SU-DHL-6 (cell line): ENCODE measurements around the gene TFB1M.

Experiments
- EZH2phosphoT487 ChIP-seq: fragments of 200-600 bp; sonication (generic), shearing (Covaris generic); conservative IDR thresholded peaks from 2 replicates; pipeline ENCODE4 v1.6.1; 2018; ENCODE audit warnings: mild to moderate bottlenecking, antibody characterized with exemption, low read length, moderate library complexity, mixed read lengths
- TF ChIP-seq, protein P1 (sequence below): fragments of 200-600 bp; sonication (generic); IDR thresholded peaks from one replicate; pipeline ENCODE4 v1.5.1; 2017; ENCODE audit warnings: antibody characterized with exemption, mild to moderate bottlenecking, low read length, moderate library complexity; ENCODE audit not compliant: insufficient read depth, poor library complexity, severe bottlenecking

GRCh38 chr6:155290491-155290890 is 23.8 kb downstream of the TFB1M start:
- TF ChIP-seq, protein P1, sequence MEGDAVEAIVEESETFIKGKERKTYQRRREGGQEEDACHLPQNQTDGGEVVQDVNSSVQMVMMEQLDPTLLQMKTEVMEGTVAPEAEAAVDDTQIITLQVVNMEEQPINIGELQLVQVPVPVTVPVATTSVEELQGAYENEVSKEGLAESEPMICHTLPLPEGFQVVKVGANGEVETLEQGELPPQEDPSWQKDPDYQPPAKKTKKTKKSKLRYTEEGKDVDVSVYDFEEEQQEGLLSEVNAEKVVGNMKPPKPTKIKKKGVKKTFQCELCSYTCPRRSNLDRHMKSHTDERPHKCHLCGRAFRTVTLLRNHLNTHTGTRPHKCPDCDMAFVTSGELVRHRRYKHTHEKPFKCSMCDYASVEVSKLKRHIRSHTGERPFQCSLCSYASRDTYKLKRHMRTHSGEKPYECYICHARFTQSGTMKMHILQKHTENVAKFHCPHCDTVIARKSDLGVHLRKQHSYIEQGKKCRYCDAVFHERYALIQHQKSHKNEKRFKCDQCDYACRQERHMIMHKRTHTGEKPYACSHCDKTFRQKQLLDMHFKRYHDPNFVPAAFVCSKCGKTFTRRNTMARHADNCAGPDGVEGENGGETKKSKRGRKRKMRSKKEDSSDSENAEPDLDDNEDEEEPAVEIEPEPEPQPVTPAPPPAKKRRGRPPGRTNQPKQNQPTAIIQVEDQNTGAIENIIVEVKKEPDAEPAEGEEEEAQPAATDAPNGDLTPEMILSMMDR = no peak
- TF ChIP-seq EZH2phosphoT487 = no peak
